Measurements from ENCODE around the gene PKP4.

DNA sequence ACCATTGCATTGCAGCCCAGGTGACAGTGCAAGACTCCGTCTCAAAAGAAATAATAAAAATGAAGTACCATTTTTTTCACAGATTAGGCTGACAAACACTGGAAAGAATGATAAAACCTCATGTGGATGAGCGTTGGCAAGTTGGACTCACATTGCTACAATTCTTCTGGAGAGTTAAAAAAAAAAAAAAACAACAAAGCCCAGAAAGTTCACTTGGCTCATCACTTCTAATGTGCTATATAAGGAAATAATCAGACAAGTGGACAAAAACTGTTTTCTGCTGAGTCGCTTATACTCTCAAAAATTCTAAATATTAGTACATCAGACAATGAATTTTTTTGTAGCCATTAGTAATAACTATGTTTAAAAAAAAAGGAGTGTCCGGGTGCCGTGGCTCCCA is 38.4 kb downstream of the PKP4 start:
- TF ChIP-seq POLR2A (IDR thresholded peaks at IDR 0.05), result no peak
- TF ChIP-seq, protein P1, sequence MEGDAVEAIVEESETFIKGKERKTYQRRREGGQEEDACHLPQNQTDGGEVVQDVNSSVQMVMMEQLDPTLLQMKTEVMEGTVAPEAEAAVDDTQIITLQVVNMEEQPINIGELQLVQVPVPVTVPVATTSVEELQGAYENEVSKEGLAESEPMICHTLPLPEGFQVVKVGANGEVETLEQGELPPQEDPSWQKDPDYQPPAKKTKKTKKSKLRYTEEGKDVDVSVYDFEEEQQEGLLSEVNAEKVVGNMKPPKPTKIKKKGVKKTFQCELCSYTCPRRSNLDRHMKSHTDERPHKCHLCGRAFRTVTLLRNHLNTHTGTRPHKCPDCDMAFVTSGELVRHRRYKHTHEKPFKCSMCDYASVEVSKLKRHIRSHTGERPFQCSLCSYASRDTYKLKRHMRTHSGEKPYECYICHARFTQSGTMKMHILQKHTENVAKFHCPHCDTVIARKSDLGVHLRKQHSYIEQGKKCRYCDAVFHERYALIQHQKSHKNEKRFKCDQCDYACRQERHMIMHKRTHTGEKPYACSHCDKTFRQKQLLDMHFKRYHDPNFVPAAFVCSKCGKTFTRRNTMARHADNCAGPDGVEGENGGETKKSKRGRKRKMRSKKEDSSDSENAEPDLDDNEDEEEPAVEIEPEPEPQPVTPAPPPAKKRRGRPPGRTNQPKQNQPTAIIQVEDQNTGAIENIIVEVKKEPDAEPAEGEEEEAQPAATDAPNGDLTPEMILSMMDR (IDR thresholded peaks at IDR 0.05), result no peak
- TF ChIP-seq POLR2AphosphoS5 (IDR thresholded peaks at IDR 0.05), result no peak
